GM12878 (cell line): ENCODE measurements around the gene STK32B. TPM values are rescaled to one million over a fixed set of nuclear protein-coding genes. Genes with fewer than 3 reads are reported as not detected.

Experiments
- ATAC-seq: fragments of 200-7000 bp; cut with Tn5 transposase; 3 replicates; pipeline ENCODE4 v1.9.1; 2020; ENCODE audit warnings: mild to moderate bottlenecking, moderate library complexity
- BruUV-seq: library from RNA; stranded (reverse); fragments of 400-500 nt; replicated peaks from 2 replicates; lab custom pipeline; 2021; lab: Mats Ljungman, UMichigan
- CTCF ChIA-PET: fragments of 300-600 bp; sonication (Branson Sonifier 250); formaldehyde crosslinking; extraction: SDS; loops from one replicate; lab custom pipeline; 2021; ENCODE audit warnings: inconsistent platforms; lab: Yijun Ruan, JAX
- POLR2A ChIA-PET: fragments of 350-600 bp; formaldehyde crosslinking; extraction: SDS; loops from one replicate; lab custom pipeline; 2021; ENCODE audit warnings: inconsistent platforms; lab: Charles Lee
- RAD21 ChIA-PET: fragments of 300-600 bp; sonication (Branson Sonifier 250); formaldehyde crosslinking; loops from one replicate; lab custom pipeline; 2023; ENCODE audit warnings: antibody characterized with exemption; ENCODE audit not compliant: unreplicated experiment; lab: Charles Lee
- SMC1A ChIA-PET: fragments of 300-600 bp; sonication (Branson Sonifier 250); formaldehyde crosslinking; loops from one replicate; lab custom pipeline; 2023; ENCODE audit not compliant: unreplicated experiment, uncharacterized antibody; lab: Charles Lee
- DNase-seq: peaks from one replicate; pipeline ENCODE4 v3.0.0-alpha.2; 2011; ENCODE audit warnings: low read depth, low spot score
- FAIRE-seq: peaks from 3 replicates; lab custom pipeline; 2011; peaks lifted over from hg19 to GRCh38; lab: Jason Lieb, UNC
- H2AFZ ChIP-seq: 2 replicates; pipeline ENCODE4 v1.6.0; 2011; ENCODE audit warnings: low read depth, low read length, control low read depth; ENCODE audit not compliant: control insufficient read depth
- H3K27ac ChIP-seq: 2 replicates; pipeline ENCODE4 v1.5.1; 2011; ENCODE audit warnings: control low read depth; ENCODE audit not compliant: control insufficient read depth, insufficient read depth
- H3K27me3 ChIP-seq, 2 experiments: replicated peaks in 1 of 2; 2 replicates each; pipeline versions ENCODE4 v1.6.0 to v1.6.1; 2011; ENCODE audit warnings: low read length in 1 of 2; ENCODE audit not compliant: control insufficient read depth in 2 of 2, insufficient read depth in 2 of 2
- H3K36me3 ChIP-seq, 2 experiments: 2 replicates each; pipeline ENCODE4 v1.5.1; 2011; ENCODE audit warnings: low read length in 1 of 2; ENCODE audit not compliant: control insufficient read depth in 2 of 2, insufficient read depth in 2 of 2
- H3K4me1 ChIP-seq: 2 replicates; pipeline ENCODE4 v1.6.1; 2011; ENCODE audit warnings: mild to moderate bottlenecking, low read length, moderate library complexity, mixed read lengths; ENCODE audit not compliant: control insufficient read depth, insufficient read depth
- H3K4me2 ChIP-seq: 2 replicates; pipeline ENCODE4 v1.6.0; 2011; ENCODE audit warnings: control low read depth; ENCODE audit not compliant: control insufficient read depth, insufficient read depth
- H3K4me3 ChIP-seq: fragments of 200-600 bp; sonication (generic); 2 replicates; pipeline ENCODE4 v1.5.1; 2016
- H3K79me2 ChIP-seq: 2 replicates; pipeline ENCODE4 v1.6.0; 2011; ENCODE audit warnings: low read length; ENCODE audit not compliant: control insufficient read depth, insufficient read depth
- H3K9ac ChIP-seq: 2 replicates; pipeline ENCODE4 v1.8.0; 2011; ENCODE audit warnings: low read length, control low read depth, mixed read lengths; ENCODE audit not compliant: control insufficient read depth, insufficient read depth
- H3K9me3 ChIP-seq: replicated peaks from 3 replicates; pipeline ENCODE4 v1.5.1; 2011; ENCODE audit warnings: mild to moderate bottlenecking, low read length; ENCODE audit not compliant: control insufficient read depth, insufficient read depth
- H4K20me1 ChIP-seq: 2 replicates; pipeline ENCODE4 v1.6.0; 2011; ENCODE audit not compliant: control insufficient read depth, insufficient read depth
- DPF2 ChIP-seq: fragments of 450-650 bp; IDR thresholded peaks from 2 replicates; pipeline ENCODE4 v1.6.1; 2017; ENCODE audit warnings: mild to moderate bottlenecking
- E2F8 ChIP-seq: fragments of 450-650 bp; IDR thresholded peaks from 2 replicates; pipeline ENCODE4 v1.6.1; 2018; ENCODE audit warnings: mild to moderate bottlenecking, low read depth, moderate library complexity; ENCODE audit not compliant: partially characterized antibody
- HDAC2 ChIP-seq: fragments of 200-600 bp; sonication (generic); IDR thresholded peaks from 2 replicates; pipeline ENCODE4 v1.6.1; 2017
- KLF5 ChIP-seq: fragments of 450-650 bp; IDR thresholded peaks from 2 replicates; pipeline ENCODE4 v1.6.1; 2014; ENCODE audit warnings: mild to moderate bottlenecking; ENCODE audit not compliant: partially characterized antibody
- LARP7 ChIP-seq: fragments of 450-650 bp; IDR thresholded peaks from 2 replicates; pipeline ENCODE4 v1.6.1; 2017; ENCODE audit warnings: mild to moderate bottlenecking
- RB1 ChIP-seq: fragments of 450-650 bp; formaldehyde crosslinking; IDR thresholded peaks from 2 replicates; pipeline ENCODE4 v1.6.1; 2017; ENCODE audit warnings: mild to moderate bottlenecking, borderline replicate concordance
- RUNX3 ChIP-seq: IDR thresholded peaks from 2 replicates; pipeline ENCODE4 v1.6.1; 2012; ENCODE audit warnings: low read length, inconsistent platforms
- SP1 ChIP-seq: IDR thresholded peaks from one replicate; pipeline ENCODE4 v1.6.1; 2011; ENCODE audit warnings: low read depth, low read length
- SUZ12 ChIP-seq: fragments of 200-600 bp; sonication (generic); IDR thresholded peaks from one replicate; pipeline ENCODE4 v1.6.1; 2018; ENCODE audit warnings: antibody characterized with exemption, mild to moderate bottlenecking; ENCODE audit not compliant: unreplicated experiment
- WGBS: methylation state at CpG from one replicate; pipeline ENCODE4 v1.1.6; 2016; ENCODE audit warnings: low lambda C conversion rate; ENCODE audit not compliant: insufficient replicate concordance, insufficient coverage; ENCODE audit errors: missing lambda C conversion rate; 5-methylcytosine and 5-hydroxymethylcytosine counted together
- in situ Hi-C: fragments of 300-500 bp; cut with MboI; formaldehyde crosslinking; loops from 9 replicates; pipeline ENCODE4 v1.14.3; 2018; ENCODE audit warnings: mixed read lengths
- intact Hi-C: fragments of 100-400 bp; cut with micrococcal nuclease; formaldehyde crosslinking; loops from one replicate; pipeline ENCODE4 v1.14.2; 2022; ENCODE audit not compliant: unreplicated experiment
- polyA plus RNA-seq, 11 experiments: library from polyadenylated mRNA; depleted of rRNA in 4 of 11; unstranded in 6 of 11; stranded (reverse) in 5 of 11; fragments of >200 nt; fragmentation: Nextera tagmentation in 4 of 11; fragmentation: Illumina TruSeq in 1 of 11; extraction: Ambion mirVana in 4 of 11; extraction: Trizol in 1 of 11; gene quantifications; 1 replicate in 1 of 11; 2 replicates in 10 of 11; pipeline versions ENCODE4 v1.2.1 to v1.2.3, GENCODE V29; 2011 to 2016; ENCODE audit warnings: inconsistent platforms in 2 of 11, missing spikeins in 2 of 11, low read depth in 1 of 11
- total RNA-seq, 4 experiments: library from RNA; depleted of rRNA in 3 of 4; stranded (reverse); fragments of >200 nt in 3 of 4; fragmentation: Illumina TruSeq in 1 of 4; extraction: Trizol in 1 of 4; gene quantifications; 2 replicates each; pipeline versions ENCODE4 v1.2.1 to v1.2.3, GENCODE V29; 2013 to 2021

STK32B gene
- total and polyA plus RNA-seq, 10 of the 15 experiments (the other 5 are each of a cell fraction or from before 2014, with no cell fraction given), result 0.04 to 0.12 (median 0.08) TPM; not detected in 7

GRCh38 chr4:5200513-5200912 lies 149.2 kb downstream of the STK32B start (continued):
- TF ChIP-seq E2F8 (no peak), RB1 (no peak), LARP7 (no peak), KLF5 (no peak), SUZ12 (no peak), RUNX3 (no peak)

GRCh38 chr4:5203309-5203992 lies 152.2 kb downstream of the STK32B start:
- FAIRE-seq (no peak), DNase-seq (no peak), ATAC-seq (no peak)
- BruUV-seq, result no TSS peak
- H3K36me3 ChIP-seq, result no peaks in the 10 kb centered on the region
- H3K4me2 ChIP-seq, result no peak overlapping the region
- no peak for TF ChIP-seq SP1
- no peak for TF ChIP-seq DPF2
- no peak for TF ChIP-seq HDAC2
- ChIA-PET POLR2A (no interaction called here), CTCF (interaction anchor here (1.2 kb wide), 1 partner anchor 8 kb away, joined by 3 read pairs; no protein-coding TSS in a partner anchor), RAD21 (no interaction called here), SMC1A (no interaction called here)
- in situ Hi-C loops (no loop called here), intact Hi-C loops (no loop called here)
- no peak overlapping the region for H3K9ac ChIP-seq
- no peak overlapping the region for H3K4me3 ChIP-seq
- H3K27me3 ChIP-seq, result no peaks in the 10 kb centered on the region
- H3K9me3 ChIP-seq, result no peaks in the 10 kb centered on the region; the same call in 2 of the 3 replicates
- H4K20me1 ChIP-seq, result no peaks in the 10 kb centered on the region
- no peak overlapping the region for H3K27ac ChIP-seq
- no peaks in the 10 kb centered on the region for H3K79me2 ChIP-seq
- no peak overlapping the region for H2AFZ ChIP-seq
- WGBS, result 35% methylated on average over 7 of the region's 7 CpGs
- no peaks in the 10 kb centered on the region for H3K4me1 ChIP-seq
